Heart left ventricle (tissue), 13 donors: Measurements from ENCODE around the gene MGAT3.

Experiments used
- CTCF ChIP-seq, 12 donors: fragments of 200-600 bp; sonication (generic) in 4 of 12; IDR thresholded peaks; one replicate each; pipeline versions ENCODE4 v1.5.0 to v1.8.0; 2018 to 2022; ENCODE audit warnings: antibody characterized with exemption in 12 of 12, mild to moderate bottlenecking in 5 of 12
- POLR2A ChIP-seq, 2 donors: fragments of 450-650 bp; IDR thresholded peaks; one replicate each; pipeline ENCODE4 v1.6.1; 2017; ENCODE audit warnings: antibody characterized with exemption in 2 of 2, mild to moderate bottlenecking in 2 of 2, moderate library complexity in 2 of 2
- donor health status: ischemic (EF 13 %, LVEDD 7.1; RV severe dilation, severe dysfunction).
- donor health status: DM: no; HTN: yes; CAD: no.
- donor health status: DM: no; HTN: no; CAD: no.
- donor health status: ischemic (EF 25% LVEDD 6.9; RV normal size, moderate dysfunction).
- donor health status: ischemic (EF 25% LVEDD 5.7; RV mildly dilated, moderate dysfunction).
- donor health status: ischemic (EF 35%, LVEDD 5.7; RV mildly dilated, moderate dysfunction).
- donor health status: nonischemic (EF 11% LVEDD 7.7; RV severe dilation, severe dysfunction).
- donor health status: DM: yes; HTN: yes; CAD: no.
- donor health status: PGD.
- donor health status: ischemic (EF 29% LVEDD 5.4; RV normal size, mild dysfunction).
- donor health status: nonischemic (EF 23%, LVEDD 6.1; RV moderate dilation, normal function).

GRCh38 chr22:39428597-39429071 is 28.2 kb upstream of the MGAT3 start:
- TF ChIP-seq CTCF (IDR thresholded peaks at IDR 0.05) (no peak), POLR2A (IDR thresholded peaks at IDR 0.05) (no peak)
